Ovary (tissue), 9 donors: ENCODE measurements around the gene NFIC. TPM values are rescaled to one million over a fixed set of nuclear protein-coding genes. Genes with fewer than 3 reads are reported as not detected.

Experiments used
- DNase-seq, 5 donors: peaks; one replicate each; pipeline ENCODE4 v3.0.0-alpha.2; 2019 to 2020
- H3K27ac ChIP-seq, 2 donors: fragments of 200-600 bp; one replicate each; pipeline versions ENCODE4 v1.5.1 to v1.8.0; 2019 to 2022
- H3K27me3 ChIP-seq: fragments of 200-600 bp; one replicate; pipeline ENCODE4 v1.8.0; 2022
- H3K36me3 ChIP-seq: fragments of 200-600 bp; sonication (generic); one replicate; pipeline ENCODE4 v1.5.1; 2019
- H3K4me1 ChIP-seq: one replicate; pipeline ENCODE4 v1.8.1; 2013; ENCODE audit warnings: mild to moderate bottlenecking, moderate library complexity; ENCODE audit not compliant: insufficient read depth
- H3K4me3 ChIP-seq: fragments of 200-600 bp; sonication (generic); one replicate; pipeline ENCODE4 v1.5.1; 2017
- H3K9me3 ChIP-seq, 2 donors: fragments of 200-600 bp in 1 of 2; sonication (generic) in 1 of 2; one replicate each; pipeline versions ENCODE4 v1.5.1 to v1.8.1; 2013 to 2019; ENCODE audit warnings: mild to moderate bottlenecking in 1 of 2, moderate library complexity in 1 of 2
- EP300 ChIP-seq: sonication (generic); formaldehyde crosslinking; IDR thresholded peaks from one replicate; pipeline ENCODE4 v1.6.1; 2017; ENCODE audit warnings: antibody characterized with exemption
- POLR2A ChIP-seq: fragments of 450-650 bp; IDR thresholded peaks from one replicate; pipeline ENCODE4 v1.6.1; 2017; ENCODE audit warnings: antibody characterized with exemption, mild to moderate bottlenecking, moderate library complexity
- WGBS, 3 donors: extraction: QIAGEN DNeasy Blood & Tissue Kit in 1 of 3; methylation state at CpG; one replicate each; pipeline versions ENCODE4 v1.1.5 to v1.1.7; 2013 to 2017; 5-methylcytosine and 5-hydroxymethylcytosine counted together
- intact Hi-C, 4 donors: fragments of 100-400 bp; cut with DNase I; formaldehyde crosslinking; loops; one replicate each; pipeline versions ENCODE4 v1.11.0 to v1.15.1; 2022 to 2023
- polyA plus RNA-seq, 2 donors: library from polyadenylated mRNA; stranded (reverse); fragments of 200-250 nt in 1 of 2; fragments of 350-450 nt in 1 of 2; fragmentation: Illumina TruSeq in 1 of 2; extraction: RNeasy Lipid Tissue Mini Kit (QIAGEN cat#74804) in 1 of 2; gene quantifications; one replicate each; pipeline ENCODE4 v1.2.3, GENCODE V29; 2013 to 2014
- total RNA-seq, 7 donors: library from RNA; depleted of rRNA in 2 of 7; stranded (reverse); fragments of >200 nt in 2 of 7; fragmentation: NEBNext Ultra II Directional in 3 of 7; extraction: Animal tissue kit (Norgen Biotek cat#: 25700) in 3 of 7; gene quantifications; one replicate each; pipeline versions ENCODE4 v1.1.0 to v1.2.4, GENCODE V29; 2016 to 2023
- TF ChIP-seq, protein P1 (sequence below), 3 donors: fragments of 450-650 bp in 2 of 3; fragments of 200-600 bp in 1 of 3; IDR thresholded peaks; one replicate each; pipeline versions ENCODE4 v1.5.1 to v1.8.0; 2016 to 2022; ENCODE audit warnings: antibody characterized with exemption in 3 of 3, mild to moderate bottlenecking in 1 of 3
- donor health status: DM: no; HTN: no; CAD: no; lungs with moderate emphysema.
- donor health status: DM: no; HTN: no; CAD: no.
- donor health status: Bipolar disorder and iron deficiency.
- donor health status: DM: yes; HTN: yes; CAD: no.
- donor health status: DM: no; HTN: no; CAD: no.
- donor health status: DM: yes; HTN: yes; CAD: no.

The NFIC gene
- total and polyA plus RNA-seq, 9 donors = 31.9 to 345 (median 250) TPM

DNA sequence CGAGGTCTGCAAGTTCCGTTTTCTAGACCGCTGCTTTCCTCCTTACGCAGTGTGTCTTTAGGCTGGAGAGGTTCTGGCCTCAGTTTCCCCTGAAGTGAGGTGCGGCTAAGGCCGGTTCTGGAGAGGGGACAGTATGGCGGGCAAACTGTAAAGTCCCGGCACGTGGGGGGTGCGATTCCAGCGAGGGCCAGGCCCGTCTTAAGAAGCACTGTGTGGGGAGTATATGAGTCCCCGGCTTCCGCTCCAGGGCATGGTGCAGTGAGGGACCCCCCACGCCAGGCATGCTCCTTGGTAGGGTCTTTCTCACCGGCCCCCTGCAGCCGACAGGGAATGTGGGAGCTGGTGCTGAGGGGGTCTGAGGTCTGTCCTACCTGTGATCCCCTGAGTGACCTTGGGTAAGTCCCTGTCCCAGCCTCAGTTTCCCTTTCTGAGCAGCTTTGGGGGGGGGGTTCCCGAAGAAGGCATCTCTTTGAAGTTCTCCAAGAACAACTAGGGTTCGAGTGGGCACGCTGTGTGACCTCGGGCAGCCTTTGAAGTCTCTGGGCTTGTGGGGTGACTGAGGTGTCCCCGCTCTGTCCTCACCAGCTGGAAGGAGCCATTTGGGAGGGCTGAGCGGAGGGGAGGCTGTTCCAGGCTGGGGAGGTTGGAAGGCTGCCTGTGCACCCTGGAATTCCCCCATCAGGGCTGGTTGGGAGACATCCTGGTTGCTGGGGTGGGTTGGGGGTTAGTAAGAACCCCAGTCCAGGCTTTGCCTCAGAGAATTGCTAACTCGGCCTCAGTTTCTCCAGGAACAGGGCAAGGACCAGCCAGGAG is 1.5 kb downstream of the NFIC start:
- Histone ChIP-seq H3K9me3 (no peaks in the 10 kb centered on the region), H3K27ac (peak overlapping the region; percentile 97 to 99), H3K4me3 (peak overlapping the region; percentile 88), H3K4me1 (peaks cover 19% of the 10 kb centered on the region), H3K27me3 (no peaks in the 10 kb centered on the region), H3K36me3 (no peaks in the 10 kb centered on the region)
- intact Hi-C loops = loop anchor here in 1 of 4 donors (2.0 kb wide), 1 partner anchor 37 kb away; no protein-coding TSS in a partner anchor
- WGBS, 3 donors = 13 to 16% (median 13%) methylated on average over 22 to 24 of the region's 24 CpGs
- no peak for TF ChIP-seq POLR2A
- peak in 4 of 5 donors; percentile 54 to 62 (median 55) for DNase-seq

DNA sequence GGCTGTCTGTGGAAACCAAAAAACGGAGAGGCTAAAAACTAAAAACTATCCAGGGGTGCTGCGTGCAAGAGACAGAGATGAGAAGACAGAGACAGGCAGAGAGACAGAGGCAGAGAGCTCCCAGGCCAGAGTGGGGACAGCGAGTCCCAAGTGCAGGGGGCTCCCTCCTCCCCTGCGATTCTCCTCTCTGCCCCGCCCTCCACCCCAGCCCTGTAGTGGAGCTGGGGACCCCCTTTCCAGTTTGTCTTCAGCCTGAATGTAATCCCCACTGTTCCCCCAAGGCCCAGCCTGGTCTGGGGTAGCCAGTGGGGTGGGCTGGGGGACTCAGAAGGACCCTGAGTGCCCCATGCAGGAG is 2.0 kb downstream of the NFIC start:
- 9 to 29% (median 21%) methylated on average over 5 of the region's 5 CpGs for WGBS, 3 donors
- intact Hi-C loops = no loop called here

DNA sequence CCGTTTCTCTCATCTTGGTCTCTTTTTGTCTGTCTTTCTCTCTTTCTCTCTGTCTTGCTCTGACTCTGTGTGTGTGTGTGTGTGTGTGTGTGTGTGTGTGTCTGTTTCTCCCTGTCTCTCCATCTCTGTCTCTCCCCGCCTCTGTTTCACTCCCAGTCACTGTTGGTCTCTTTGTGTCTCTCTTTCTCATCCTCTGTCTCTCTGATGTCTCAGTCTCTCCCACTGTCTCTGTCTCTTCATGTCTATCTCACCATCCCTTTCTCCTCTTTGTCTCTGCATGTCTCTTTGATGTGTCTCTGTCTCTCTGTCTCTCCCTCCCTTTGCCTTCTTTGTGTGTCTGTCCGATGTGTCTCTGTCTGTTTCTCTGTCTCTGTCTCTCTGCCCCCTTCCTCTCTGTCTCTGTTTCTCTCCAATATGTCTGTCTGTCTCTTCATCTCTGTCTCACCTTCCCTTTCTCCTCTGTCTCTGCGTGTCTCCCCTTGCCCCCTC is 2.5 kb downstream of the NFIC start:
- intact Hi-C loops = no loop called here

More for the DNA sequence above, 2.0 kb downstream of the NFIC start:
- TF ChIP-seq, protein P1, sequence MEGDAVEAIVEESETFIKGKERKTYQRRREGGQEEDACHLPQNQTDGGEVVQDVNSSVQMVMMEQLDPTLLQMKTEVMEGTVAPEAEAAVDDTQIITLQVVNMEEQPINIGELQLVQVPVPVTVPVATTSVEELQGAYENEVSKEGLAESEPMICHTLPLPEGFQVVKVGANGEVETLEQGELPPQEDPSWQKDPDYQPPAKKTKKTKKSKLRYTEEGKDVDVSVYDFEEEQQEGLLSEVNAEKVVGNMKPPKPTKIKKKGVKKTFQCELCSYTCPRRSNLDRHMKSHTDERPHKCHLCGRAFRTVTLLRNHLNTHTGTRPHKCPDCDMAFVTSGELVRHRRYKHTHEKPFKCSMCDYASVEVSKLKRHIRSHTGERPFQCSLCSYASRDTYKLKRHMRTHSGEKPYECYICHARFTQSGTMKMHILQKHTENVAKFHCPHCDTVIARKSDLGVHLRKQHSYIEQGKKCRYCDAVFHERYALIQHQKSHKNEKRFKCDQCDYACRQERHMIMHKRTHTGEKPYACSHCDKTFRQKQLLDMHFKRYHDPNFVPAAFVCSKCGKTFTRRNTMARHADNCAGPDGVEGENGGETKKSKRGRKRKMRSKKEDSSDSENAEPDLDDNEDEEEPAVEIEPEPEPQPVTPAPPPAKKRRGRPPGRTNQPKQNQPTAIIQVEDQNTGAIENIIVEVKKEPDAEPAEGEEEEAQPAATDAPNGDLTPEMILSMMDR (IDR thresholded peaks at IDR 0.05) = no peak
- TF ChIP-seq EP300 = no peak
- no peak for TF ChIP-seq POLR2A
- no peaks in the 10 kb centered on the region for H3K36me3 ChIP-seq
- DNase-seq = peak in 2 of 5 donors; percentile 41 to 47
- peak overlapping the region; percentile 88 for H3K4me3 ChIP-seq
- peak overlapping the region; percentile 97 to 99 for H3K27ac ChIP-seq
- no peaks in the 10 kb centered on the region for H3K9me3 ChIP-seq
- H3K4me1 ChIP-seq = peaks cover 19% of the 10 kb centered on the region
- H3K27me3 ChIP-seq = no peaks in the 10 kb centered on the region

DNA sequence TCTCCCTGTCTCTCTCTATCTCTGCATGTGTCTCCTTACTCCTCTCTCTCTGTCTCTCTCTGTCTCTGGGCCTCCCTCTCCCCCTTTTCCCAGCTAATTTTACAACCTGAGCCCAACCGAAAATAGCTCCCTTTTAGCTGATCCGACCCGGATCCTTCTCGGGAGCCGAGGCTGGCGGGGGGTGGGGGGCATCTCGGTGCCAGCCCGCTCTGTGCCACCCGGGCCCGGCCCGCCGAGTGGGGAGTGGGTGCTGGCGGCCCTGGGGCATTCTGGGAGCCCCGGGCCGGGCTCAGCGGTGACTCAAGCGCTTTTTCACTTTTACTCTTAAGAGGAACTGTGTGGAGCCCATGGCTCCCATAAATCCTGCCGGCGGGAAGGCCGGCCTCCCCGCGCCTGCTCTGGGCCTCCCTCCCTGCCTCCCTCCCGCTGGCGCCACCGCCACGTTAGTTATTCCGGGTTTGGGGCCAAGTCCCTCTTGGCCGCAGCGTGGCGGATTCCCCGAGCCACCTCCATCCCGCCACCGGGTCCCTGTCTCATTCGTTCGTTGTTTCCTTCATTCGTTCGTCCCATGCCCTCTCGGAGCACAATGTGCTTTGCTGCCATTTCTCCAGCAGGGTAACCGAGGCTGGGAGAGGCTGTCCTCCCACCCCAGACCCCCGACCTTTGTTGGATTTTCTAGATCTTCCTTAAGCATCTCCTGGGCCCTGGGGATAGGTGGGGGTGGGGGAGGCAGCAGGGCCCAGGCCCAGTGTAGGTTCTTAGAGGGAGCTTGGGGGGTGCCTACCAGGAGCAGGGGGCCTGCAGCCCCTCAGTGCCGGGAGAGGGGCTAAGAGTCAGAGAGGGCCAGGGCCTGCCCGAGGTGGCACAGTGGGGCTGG is 3.2 kb downstream of the NFIC start:
- Histone ChIP-seq H3K4me3 (peak overlapping the region; percentile 88), H3K4me1 (peaks cover 26% of the 10 kb centered on the region), H3K27me3 (no peaks in the 10 kb centered on the region), H3K36me3 (no peaks in the 10 kb centered on the region), H3K9me3 (no peaks in the 10 kb centered on the region), H3K27ac (peak overlapping the region; percentile 66 to 97)
- peak; percentile 58 to 73 (median 70) for DNase-seq
- peak; percentile 25 for TF ChIP-seq POLR2A
- TF ChIP-seq EP300 = no peak
- TF ChIP-seq, protein P1 (IDR thresholded peaks at IDR 0.05) = peak in 1 of 3 donors; percentile 6
- intact Hi-C loops = no loop called here
- WGBS, 3 donors = 5 to 9% (median 8%) methylated on average over 41 to 42 of the region's 42 CpGs

More for the DNA sequence above, 2.5 kb downstream of the NFIC start:
- DNase-seq = no peak
- no peaks in the 10 kb centered on the region for H3K27me3 ChIP-seq
- TF ChIP-seq EP300 = no peak
- no peak for TF ChIP-seq POLR2A
- TF ChIP-seq, protein P1 (IDR thresholded peaks at IDR 0.05) = no peak
- H3K27ac ChIP-seq = peak overlapping the region; percentile 97 to 99
- H3K4me3 ChIP-seq = peak overlapping the region; percentile 88
- WGBS, 3 donors = 26 to 34% (median 29%) methylated on average over 4 of the region's 4 CpGs
- no peaks in the 10 kb centered on the region for H3K36me3 ChIP-seq
- H3K4me1 ChIP-seq = peaks cover 22% of the 10 kb centered on the region
- no peaks in the 10 kb centered on the region for H3K9me3 ChIP-seq
